Muscle of arm (tissue), 12 donors: ENCODE results near the gene ADAT3. TPM values are rescaled to one million over a fixed set of nuclear protein-coding genes. Genes with fewer than 3 reads are reported as not detected.

Experiments
- DNase-seq: peaks from one replicate; pipeline ENCODE4 v3.0.0-alpha.2; 2013
- polyA plus RNA-seq, 12 donors: library from polyadenylated mRNA; unstranded; fragments of 120-200 nt; gene quantifications; one replicate each; pipeline ENCODE4 v1.2.1, GENCODE V29; 2013; ENCODE audit not compliant: insufficient read length in 12 of 12

ADAT3 gene
- polyA plus RNA-seq, 12 donors, result 0.70 to 2.9 (median 1.2) TPM; not detected in 2

GRCh38 chr19:1956122-1956494 is 50.9 kb downstream of the ADAT3 start:
- DNase-seq, result no peak

GRCh38 chr19:1956868-1957492 is 51.8 kb downstream of the ADAT3 start:
- no peak for DNase-seq

GRCh38 chr19:1957562-1958248 is 52.5 kb downstream of the ADAT3 start:
- no peak for DNase-seq

- DNase-seq, result no peak
Measured at GRCh38 chr19:1959928-1960589, 54.9 kb downstream of the ADAT3 start.

- DNase-seq, result no peak
Measured at GRCh38 chr19:1961000-1961883, 56.0 kb downstream of the ADAT3 start.

- DNase-seq, result no peak
Measured at GRCh38 chr19:1962674-1963073, 57.5 kb downstream of the ADAT3 start.

Other genes with a start within 250 kb of the ADAT3 start
- under 1 TPM in 6 of 12 donors, not detected in 6; 0.01 to 0.04 (median 0.04) TPM for gene ONECUT3, start 151.9 kb upstream of the ADAT3 start, polyA plus RNA-seq
- gene ATP8B3, start 93.1 kb upstream of the ADAT3 start, polyA plus RNA-seq, result 1 to 10 TPM in 2 of 12 donors, under 1 TPM in 8, not detected in 2; 0.41 to 2.8 (median 0.62) TPM
- gene REXO1, start 56.9 kb upstream of the ADAT3 start, polyA plus RNA-seq, result 10 to 100 TPM in 11 of 12 donors, not detected in 1; 14.7 to 39.3 (median 17.3) TPM
- gene KLF16, start 41.8 kb upstream of the ADAT3 start, polyA plus RNA-seq, result 10 to 100 TPM in 3 of 12 donors, 1 to 10 TPM in 8, not detected in 1; 6.1 to 16.4 (median 8.1) TPM
- 10 to 100 TPM in 11 of 12 donors, not detected in 1; 35.7 to 74.2 (median 41.6) TPM for gene ABHD17A, start 19.9 kb upstream of the ADAT3 start, polyA plus RNA-seq
- gene SCAMP4, start within 50 bp of the ADAT3 start, polyA plus RNA-seq, result 10 to 100 TPM in 11 of 12 donors, not detected in 1; 18.3 to 42.5 (median 25.1) TPM
- gene CSNK1G2, start 35.8 kb downstream of the ADAT3 start, polyA plus RNA-seq, result 100 to 1,000 TPM in 1 of 12 donors, 10 to 100 TPM in 10, not detected in 1; 25.3 to 114 (median 36.0) TPM
- gene BTBD2, start 110.3 kb downstream of the ADAT3 start, polyA plus RNA-seq, result 10 to 100 TPM in 11 of 12 donors, not detected in 1; 51.2 to 83.3 (median 59.4) TPM
- 100 to 1,000 TPM in 3 of 12 donors, 10 to 100 TPM in 9; 51.7 to 925 (median 82.0) TPM for gene MKNK2, start 145.8 kb downstream of the ADAT3 start, polyA plus RNA-seq
- 10 to 100 TPM in 11 of 12 donors, not detected in 1; 14.5 to 28.4 (median 15.8) TPM for gene MOB3A, start 190.9 kb downstream of the ADAT3 start, polyA plus RNA-seq
- 1 to 10 TPM in 9 of 12 donors, under 1 TPM in 1, not detected in 2; 0.97 to 3.8 (median 2.0) TPM for gene IZUMO4, start 191.5 kb downstream of the ADAT3 start, polyA plus RNA-seq
- gene AP3D1, start 246.2 kb downstream of the ADAT3 start, polyA plus RNA-seq, result 10 to 100 TPM in 11 of 12 donors, not detected in 1; 32.3 to 77.2 (median 59.1) TPM